CD4-positive, alpha-beta T cell (primary cell): ENCODE measurements around the gene TIPARP. TPM values are rescaled to one million over a fixed set of nuclear protein-coding genes. Genes with fewer than 3 reads are reported as not detected.

Experiments
- ATAC-seq: fragments of 200-7000 bp; cut with Tn5 transposase; one replicate; pipeline ENCODE4 v1.10.0; 2022; ENCODE audit warnings: mild to moderate bottlenecking; ENCODE audit not compliant: poor library complexity
- CTCF ChIA-PET: fragments of 350-600 bp; sonication (Branson Sonifier 250); formaldehyde crosslinking; loops from one replicate; lab custom pipeline; 2021; ENCODE audit warnings: antibody characterized with exemption, inconsistent platforms; lab: Charles Lee
- POLR2A ChIA-PET: fragments of 350-600 bp; sonication (Branson Sonifier 250); formaldehyde crosslinking; loops from one replicate; lab custom pipeline; 2021; ENCODE audit warnings: antibody characterized with exemption, inconsistent platforms; lab: Charles Lee
- DNase-seq, 14 experiments: peaks; one replicate each; pipeline ENCODE4 v3.0.0-alpha.2; 2013 to 2020; ENCODE audit warnings: mixed read lengths in 2 of 14
- H3K27ac ChIP-seq, 2 donors: one replicate each; pipeline versions ENCODE4 v1.5.1 to v1.7.0; 2013; ENCODE audit warnings: low read length in 2 of 2, low read depth in 1 of 2, mild to moderate bottlenecking in 1 of 2
- H3K27me3 ChIP-seq, 2 experiments: 1 replicate in 1 of 2; 2 replicates in 1 of 2; pipeline versions ENCODE4 v1.6.1 to v1.7.0; 2013; ENCODE audit warnings: low read length in 2 of 2, control low read depth in 1 of 2, mild to moderate bottlenecking in 1 of 2, moderate library complexity in 1 of 2; ENCODE audit not compliant: insufficient read depth in 2 of 2, control insufficient read depth in 1 of 2
- H3K36me3 ChIP-seq: one replicate; pipeline ENCODE4 v1.6.1; 2013; ENCODE audit warnings: low read length, control low read depth; ENCODE audit not compliant: insufficient read depth
- H3K4me1 ChIP-seq: one replicate; pipeline ENCODE4 v1.6.1; 2013; ENCODE audit warnings: low read length, control low read depth; ENCODE audit not compliant: insufficient read depth
- H3K4me3 ChIP-seq: one replicate; pipeline ENCODE4 v1.5.1; 2013; ENCODE audit warnings: mild to moderate bottlenecking, low read length, moderate library complexity
- H3K9me3 ChIP-seq, 2 experiments: 1 replicate in 1 of 2; 2 replicates in 1 of 2; pipeline versions ENCODE4 v1.6.1 to v1.7.0; 2013; ENCODE audit warnings: low read length in 2 of 2, mild to moderate bottlenecking in 2 of 2, control low read depth in 1 of 2, moderate library complexity in 1 of 2; ENCODE audit not compliant: control insufficient read depth in 1 of 2, insufficient read depth in 1 of 2
- H3K27ac Mint-ChIP-seq: one replicate; pipeline ENCODE4 v1.8.0; 2020; ENCODE audit warnings: mixed read lengths
- H3K27me3 Mint-ChIP-seq: one replicate; pipeline ENCODE4 v1.8.0; 2021; ENCODE audit warnings: mixed read lengths
- H3K36me3 Mint-ChIP-seq: one replicate; pipeline ENCODE4 v1.8.0; 2021; ENCODE audit warnings: low read depth, mixed read lengths
- H3K4me1 Mint-ChIP-seq: one replicate; pipeline ENCODE4 v1.8.0; 2021; ENCODE audit warnings: low read depth, mixed read lengths
- H3K4me3 Mint-ChIP-seq: one replicate; pipeline ENCODE4 v1.8.0; 2020; ENCODE audit warnings: mild to moderate bottlenecking, mixed read lengths
- H3K9me3 Mint-ChIP-seq: one replicate; pipeline ENCODE4 v1.8.0; 2020; ENCODE audit warnings: mixed read lengths
- intact Hi-C, 2 experiments: fragments of 100-400 bp; cut with DNase I in 1 of 2; cut with micrococcal nuclease in 1 of 2; formaldehyde crosslinking; loops; one replicate each; pipeline versions ENCODE4 v1.15.1 to v1.9.0; 2023 to 2025; cut with DNase I, micrococcal nuclease
- total RNA-seq, 174 experiments: library from RNA in 2 of 174; stranded (reverse) in 2 of 174; gene quantifications; one replicate each; pipeline ENCODE4 v1.2.3 and lab custom pipeline; 2021 to 2026
- TF ChIP-seq, protein P1 (sequence below): fragments of 200-600 bp; IDR thresholded peaks from one replicate; pipeline ENCODE4 v1.8.0; 2022; ENCODE audit warnings: antibody characterized with exemption, mild to moderate bottlenecking

Gene TIPARP
- total RNA-seq, 2 experiments from 2014 or later = 158 to 166 TPM

DNA sequence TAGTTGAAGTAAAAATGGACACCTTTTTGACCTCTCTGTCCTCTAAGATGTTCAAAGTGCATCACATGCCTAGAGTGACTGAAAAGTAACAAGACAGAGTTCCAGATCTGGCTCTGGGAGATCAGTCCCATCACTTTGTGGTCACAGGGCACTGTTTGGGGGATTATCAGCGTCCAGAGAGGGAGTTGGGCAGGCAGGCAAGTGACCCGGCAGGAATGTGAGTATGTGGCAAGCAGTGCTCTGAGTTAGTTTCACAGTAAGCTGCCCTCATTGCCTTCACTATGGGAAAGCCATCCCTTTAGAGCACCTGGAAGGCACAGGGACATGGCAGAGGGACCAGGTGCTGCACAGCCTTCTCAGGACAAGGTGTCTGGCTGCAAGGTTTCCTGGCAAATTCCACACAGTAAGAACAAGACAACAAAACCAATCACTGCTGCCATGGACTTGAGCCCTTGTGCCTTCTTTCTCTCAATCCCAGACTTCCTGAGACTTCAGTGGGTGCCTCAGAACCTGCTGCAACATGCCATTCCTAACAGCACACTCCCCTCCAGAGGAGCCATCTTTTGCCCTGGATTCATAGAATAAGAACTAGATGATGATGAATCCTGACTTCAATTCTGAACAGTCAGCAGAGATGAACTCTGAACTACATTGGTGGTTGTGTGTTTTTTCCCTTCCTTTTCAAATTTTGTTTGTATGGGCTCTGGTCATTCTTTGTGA is 55.2 kb downstream of the TIPARP start:
- POLR2A ChIA-PET = no interaction called here
- intact Hi-C loops = no loop called here
- Histone ChIP-seq H3K9me3 (no peaks in the 10 kb centered on the region), H3K4me3 (no peak overlapping the region), H3K27ac (no peak overlapping the region), H3K36me3 (no peaks in the 10 kb centered on the region), H3K27me3 (no peaks in the 10 kb centered on the region), H3K4me1 (no peaks in the 10 kb centered on the region)
- no peaks in the 10 kb centered on the region for H3K27me3 Mint-ChIP-seq
- no peak for DNase-seq
- TF ChIP-seq, protein P1, sequence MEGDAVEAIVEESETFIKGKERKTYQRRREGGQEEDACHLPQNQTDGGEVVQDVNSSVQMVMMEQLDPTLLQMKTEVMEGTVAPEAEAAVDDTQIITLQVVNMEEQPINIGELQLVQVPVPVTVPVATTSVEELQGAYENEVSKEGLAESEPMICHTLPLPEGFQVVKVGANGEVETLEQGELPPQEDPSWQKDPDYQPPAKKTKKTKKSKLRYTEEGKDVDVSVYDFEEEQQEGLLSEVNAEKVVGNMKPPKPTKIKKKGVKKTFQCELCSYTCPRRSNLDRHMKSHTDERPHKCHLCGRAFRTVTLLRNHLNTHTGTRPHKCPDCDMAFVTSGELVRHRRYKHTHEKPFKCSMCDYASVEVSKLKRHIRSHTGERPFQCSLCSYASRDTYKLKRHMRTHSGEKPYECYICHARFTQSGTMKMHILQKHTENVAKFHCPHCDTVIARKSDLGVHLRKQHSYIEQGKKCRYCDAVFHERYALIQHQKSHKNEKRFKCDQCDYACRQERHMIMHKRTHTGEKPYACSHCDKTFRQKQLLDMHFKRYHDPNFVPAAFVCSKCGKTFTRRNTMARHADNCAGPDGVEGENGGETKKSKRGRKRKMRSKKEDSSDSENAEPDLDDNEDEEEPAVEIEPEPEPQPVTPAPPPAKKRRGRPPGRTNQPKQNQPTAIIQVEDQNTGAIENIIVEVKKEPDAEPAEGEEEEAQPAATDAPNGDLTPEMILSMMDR = no peak
- no peak overlapping the region for H3K27ac Mint-ChIP-seq
- no peak for ATAC-seq
- H3K4me1 Mint-ChIP-seq = no peaks in the 10 kb centered on the region
- CTCF ChIA-PET = no interaction called here
- H3K36me3 Mint-ChIP-seq = no peaks in the 10 kb centered on the region
- H3K9me3 Mint-ChIP-seq = no peaks in the 10 kb centered on the region
- H3K4me3 Mint-ChIP-seq = no peak overlapping the region

DNA sequence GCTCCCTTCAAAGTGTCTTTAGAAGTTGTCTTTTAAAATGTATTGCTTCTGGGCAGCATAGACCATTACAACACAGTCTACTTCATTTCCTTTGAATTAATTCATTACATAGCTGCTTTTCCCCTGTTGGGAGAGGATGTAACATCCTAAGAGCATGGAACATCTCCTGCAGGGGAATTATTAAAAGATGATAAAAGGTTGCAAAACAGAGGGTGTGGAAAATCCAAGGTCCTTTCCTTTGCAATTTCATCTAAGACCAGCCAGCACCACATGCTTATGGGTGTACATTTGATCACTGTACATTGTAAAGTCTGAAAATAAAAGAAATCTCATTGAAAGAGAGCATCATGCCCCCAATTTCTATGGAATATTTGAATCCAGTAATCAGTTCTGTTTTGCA is 57.4 kb downstream of the TIPARP start:
- no peaks in the 10 kb centered on the region for H3K36me3 Mint-ChIP-seq
- Histone ChIP-seq H3K27ac (no peak overlapping the region), H3K27me3 (no peaks in the 10 kb centered on the region), H3K9me3 (no peaks in the 10 kb centered on the region), H3K4me3 (no peak overlapping the region), H3K36me3 (no peaks in the 10 kb centered on the region), H3K4me1 (no peaks in the 10 kb centered on the region)
- H3K27ac Mint-ChIP-seq = no peak overlapping the region
- no peak for DNase-seq
- TF ChIP-seq, protein P1 = no peak
- POLR2A ChIA-PET = no interaction called here
- no peaks in the 10 kb centered on the region for H3K4me1 Mint-ChIP-seq
- CTCF ChIA-PET = no interaction called here
- H3K27me3 Mint-ChIP-seq = no peaks in the 10 kb centered on the region
- intact Hi-C loops = no loop called here
- H3K4me3 Mint-ChIP-seq = no peak overlapping the region
- ATAC-seq = no peak
- H3K9me3 Mint-ChIP-seq = no peaks in the 10 kb centered on the region

- Histone ChIP-seq H3K27me3 (no peaks in the 10 kb centered on the region), H3K36me3 (no peaks in the 10 kb centered on the region), H3K4me1 (no peaks in the 10 kb centered on the region), H3K4me3 (no peak overlapping the region), H3K9me3 (no peaks in the 10 kb centered on the region), H3K27ac (no peak overlapping the region)
- Mint-ChIP-seq H3K27me3 (no peaks in the 10 kb centered on the region), H3K27ac (no peak overlapping the region), H3K36me3 (no peaks in the 10 kb centered on the region), H3K9me3 (no peaks in the 10 kb centered on the region), H3K4me3 (no peak overlapping the region), H3K4me1 (no peaks in the 10 kb centered on the region)
- DNase-seq (no peak), ATAC-seq (no peak)
- TF ChIP-seq, protein P1 = no peak
- intact Hi-C loops = no loop called here
- POLR2A ChIA-PET = no interaction called here
- CTCF ChIA-PET = no interaction called here
These were observed 57.9 kb downstream of the TIPARP start for GRCh38 chr3:156732261-156732660.
